Heart right ventricle (tissue), 16 donors: Measurements from ENCODE around the gene LMBR1. TPM values are rescaled to one million over a fixed set of nuclear protein-coding genes. Genes with fewer than 3 reads are reported as not detected.
A peak's percentile ranks its signal among the peaks of the same experiment; 100 is the strongest.
"Not testable (repeated sequence)": the region's sequence is repeated elsewhere in the genome, so short reads cannot be mapped to it uniquely, and the experiment has no call there.

Source experiments
- ATAC-seq, 8 donors: fragments of 200-7000 bp; cut with Tn5 transposase; one replicate each; pipeline ENCODE4 v1.9.1; 2020; ENCODE audit warnings: mild to moderate bottlenecking in 8 of 8, moderate library complexity in 8 of 8, moderate number of reproducible peaks in 1 of 8
- DNase-seq, 2 donors: peaks; one replicate each; pipeline ENCODE4 v3.0.0-alpha.2; 2020
- H3K27ac ChIP-seq, 10 donors: fragments of 200-600 bp; sonication (generic) in 2 of 10; one replicate each; pipeline versions ENCODE4 v1.5.0 to v1.8.0; 2020 to 2022; ENCODE audit warnings: mild to moderate bottlenecking in 3 of 10
- H3K27me3 ChIP-seq, 7 donors: fragments of 200-600 bp; one replicate each; pipeline ENCODE4 v1.8.0; 2021 to 2022; ENCODE audit warnings: mild to moderate bottlenecking in 2 of 7
- H3K36me3 ChIP-seq, 9 donors: fragments of 200-600 bp; sonication (generic) in 1 of 9; one replicate each; pipeline versions ENCODE4 v1.5.0 to v1.8.0; 2020 to 2022; ENCODE audit warnings: mild to moderate bottlenecking in 2 of 9
- H3K4me1 ChIP-seq, 9 donors: fragments of 200-600 bp; sonication (generic) in 1 of 9; one replicate each; pipeline versions ENCODE4 v1.5.0 to v1.8.0; 2020 to 2022; ENCODE audit warnings: mild to moderate bottlenecking in 4 of 9
- H3K4me3 ChIP-seq, 10 donors: fragments of 200-600 bp; sonication (generic) in 2 of 10; one replicate each; pipeline versions ENCODE4 v1.5.0 to v1.8.0; 2020 to 2022; ENCODE audit warnings: mild to moderate bottlenecking in 7 of 10, moderate library complexity in 2 of 10
- H3K9me3 ChIP-seq, 11 donors: fragments of 200-600 bp in 10 of 11; sonication (generic) in 2 of 11; one replicate each; pipeline versions ENCODE4 v1.5.0 to v1.8.0; 2013 to 2022; ENCODE audit warnings: mild to moderate bottlenecking in 2 of 11, control low read depth in 1 of 11, moderate library complexity in 1 of 11
- WGBS, 2 donors: extraction: QIAGEN DNeasy Blood & Tissue Kit; methylation state at CpG; one replicate each; pipeline ENCODE4 v1.1.7; 2013; ENCODE audit warnings: inconsistent platforms in 1 of 2; 5-methylcytosine and 5-hydroxymethylcytosine counted together
- intact Hi-C, 10 donors: fragments of 100-400 bp; cut with DNase I; formaldehyde crosslinking; loops; one replicate each; pipeline versions ENCODE4 v1.11.1 to v1.14.2; 2022
- polyA plus RNA-seq, 2 donors: library from polyadenylated mRNA; stranded (reverse); fragments of 200-250 nt; gene quantifications; one replicate each; pipeline ENCODE4 v1.2.3, GENCODE V29; 2013
- total RNA-seq, 10 donors: library from RNA; stranded (reverse); fragmentation: NEBNext Ultra II Directional in 3 of 10; extraction: Animal tissue kit (Norgen Biotek cat#: 25700) in 3 of 10; gene quantifications; one replicate each; pipeline versions ENCODE4 v1.2.1 to v1.2.4, GENCODE V29; 2021 to 2023
- TF ChIP-seq, protein P1 (sequence below), 9 donors: fragments of 200-600 bp; sonication (generic) in 2 of 9; IDR thresholded peaks; one replicate each; pipeline versions ENCODE4 v1.5.0 to v1.8.0; 2021 to 2022; ENCODE audit warnings: antibody characterized with exemption in 9 of 9, mild to moderate bottlenecking in 5 of 9, moderate library complexity in 1 of 9
- donor health status: Arrhythmogenic right ventricular cardiomyopathy.
- donor health status: ischemic (EF 13 %, LVEDD 7.1; RV severe dilation, severe dysfunction).
- donor health status: healthy with polysubstance abuse.
- donor health status: DM: no; HTN: yes; CAD: no.
- donor health status: DM: no; HTN: no; CAD: no.
- donor health status: ischemic (EF 25% LVEDD 6.9; RV normal size, moderate dysfunction).
- donor health status: ischemic (EF 25% LVEDD 5.7; RV mildly dilated, moderate dysfunction).
- donor health status: healthy.
- donor health status: DM: yes; HTN: yes; CAD: no.
- donor health status: Ischemic cardiomyopathy.
- donor health status: ischemic (EF 35%, LVEDD 5.7; RV mildly dilated, moderate dysfunction).
- donor health status: nonischemic (EF 11% LVEDD 7.7; RV severe dilation, severe dysfunction).
- donor health status: DM: yes; HTN: yes; CAD: no.
- donor health status: PGD.
- donor health status: ischemic (EF 29% LVEDD 5.4; RV normal size, mild dysfunction).
- donor health status: nonischemic (EF 23%, LVEDD 6.1; RV moderate dilation, normal function).

LMBR1 gene
- total and polyA plus RNA-seq, 12 donors, result 9.0 to 45.5 (median 37.5) TPM

DNA sequence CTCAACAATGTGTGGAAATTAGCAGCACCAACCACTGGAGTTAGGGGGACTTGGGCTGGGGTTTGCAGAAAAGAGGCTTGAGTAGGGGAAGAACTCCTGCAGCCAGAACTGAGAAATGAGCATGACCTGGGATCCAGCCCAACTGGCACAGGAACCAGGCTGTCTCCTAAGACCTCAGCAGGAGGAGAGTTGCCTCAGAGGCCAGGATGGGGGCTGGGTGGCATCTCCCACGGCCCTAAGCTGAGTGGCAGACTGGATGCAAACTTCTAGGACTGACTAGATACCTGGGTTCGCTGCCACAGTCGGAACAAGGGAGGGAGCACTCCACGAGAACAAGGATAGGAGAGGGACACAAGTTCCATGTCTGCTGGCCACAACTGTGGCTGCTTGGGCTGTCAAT lies 189.8 kb downstream of the LMBR1 start:
- Histone ChIP-seq H3K27ac (no peak overlapping the region), H3K4me1 (peaks cover 0 to 15% (median 0%) of the 10 kb centered on the region in 9 donors), H3K9me3 (peaks cover 0 to 34% (median 6%) of the 10 kb centered on the region in 11 donors), H3K36me3 (peaks cover 0 to 21% (median 2%) of the 10 kb centered on the region in 9 donors), H3K27me3 (no peaks in the 10 kb centered on the region), H3K4me3 (no peak overlapping the region)
- peak in 3 of 8 donors; percentile 17 to 58 (median 39) for ATAC-seq
- intact Hi-C loops, result no loop called here
- DNase-seq, result no peak
- WGBS, 2 donors, result 82 to 87% methylated on average over 4 of the region's 4 CpGs
- TF ChIP-seq, protein P1, sequence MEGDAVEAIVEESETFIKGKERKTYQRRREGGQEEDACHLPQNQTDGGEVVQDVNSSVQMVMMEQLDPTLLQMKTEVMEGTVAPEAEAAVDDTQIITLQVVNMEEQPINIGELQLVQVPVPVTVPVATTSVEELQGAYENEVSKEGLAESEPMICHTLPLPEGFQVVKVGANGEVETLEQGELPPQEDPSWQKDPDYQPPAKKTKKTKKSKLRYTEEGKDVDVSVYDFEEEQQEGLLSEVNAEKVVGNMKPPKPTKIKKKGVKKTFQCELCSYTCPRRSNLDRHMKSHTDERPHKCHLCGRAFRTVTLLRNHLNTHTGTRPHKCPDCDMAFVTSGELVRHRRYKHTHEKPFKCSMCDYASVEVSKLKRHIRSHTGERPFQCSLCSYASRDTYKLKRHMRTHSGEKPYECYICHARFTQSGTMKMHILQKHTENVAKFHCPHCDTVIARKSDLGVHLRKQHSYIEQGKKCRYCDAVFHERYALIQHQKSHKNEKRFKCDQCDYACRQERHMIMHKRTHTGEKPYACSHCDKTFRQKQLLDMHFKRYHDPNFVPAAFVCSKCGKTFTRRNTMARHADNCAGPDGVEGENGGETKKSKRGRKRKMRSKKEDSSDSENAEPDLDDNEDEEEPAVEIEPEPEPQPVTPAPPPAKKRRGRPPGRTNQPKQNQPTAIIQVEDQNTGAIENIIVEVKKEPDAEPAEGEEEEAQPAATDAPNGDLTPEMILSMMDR (IDR thresholded peaks at IDR 0.05), result no peak

DNA sequence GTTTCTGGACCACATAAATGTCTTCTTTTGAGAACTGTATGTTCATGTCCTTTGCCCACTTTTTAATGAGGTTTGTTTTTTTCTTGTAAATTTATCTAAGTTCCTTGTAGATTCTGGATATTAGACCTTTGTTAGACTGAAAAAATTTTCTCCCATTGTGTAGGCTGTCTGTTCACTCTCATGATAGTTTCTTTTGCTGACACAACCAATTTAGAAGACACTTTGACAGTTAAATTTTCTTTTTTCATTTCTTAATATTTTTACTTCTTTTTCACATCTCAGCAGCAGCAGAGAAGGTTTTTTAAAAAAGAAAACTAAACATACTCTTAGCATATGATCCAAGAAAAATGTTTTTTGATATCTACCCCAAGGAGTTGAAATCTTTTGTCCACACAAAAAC lies 190.6 kb downstream of the LMBR1 start:
- peaks cover 0 to 34% (median 6%) of the 10 kb centered on the region in 11 donors for H3K9me3 ChIP-seq
- H3K4me3 ChIP-seq, result no peak overlapping the region
- intact Hi-C loops, result no loop called here
- TF ChIP-seq, protein P1 (IDR thresholded peaks at IDR 0.05), result no peak
- no peak overlapping the region for H3K27ac ChIP-seq
- H3K4me1 ChIP-seq, result peaks cover 0 to 15% (median 0%) of the 10 kb centered on the region in 9 donors
- no peaks in the 10 kb centered on the region for H3K27me3 ChIP-seq
- no peak for ATAC-seq
- DNase-seq, result no peak
- H3K36me3 ChIP-seq, result peaks cover 0 to 19% (median 3%) of the 10 kb centered on the region in 9 donors

DNA sequence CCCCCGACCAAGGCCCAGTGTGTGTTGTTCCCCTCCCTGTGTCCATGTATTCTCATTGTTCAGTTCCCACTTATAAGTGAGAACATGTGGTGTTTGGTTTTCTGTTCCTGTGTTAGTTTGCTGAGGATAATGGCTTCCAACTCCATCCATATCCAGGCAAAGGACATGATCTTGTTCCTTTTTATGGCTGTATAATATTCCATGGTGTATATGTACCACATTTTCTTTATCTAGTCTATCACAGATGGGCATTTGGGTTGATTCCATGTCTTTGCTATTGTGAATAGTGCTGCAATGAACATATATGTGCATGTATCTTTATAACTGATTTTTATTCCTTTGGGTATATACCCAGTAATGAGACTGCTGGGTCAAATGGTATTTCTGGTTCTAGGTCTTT lies 191.2 kb downstream of the LMBR1 start:
- ATAC-seq, H3K4me3 ChIP-seq, H3K27ac ChIP-seq, intact Hi-C loops, DNase-seq, H3K27me3 ChIP-seq: not testable (repeated sequence)
- peaks cover 0 to 34% (median 10%) of the 10 kb centered on the region in 11 donors for H3K9me3 ChIP-seq
- peaks cover 0 to 15% (median 0%) of the 10 kb centered on the region in 9 donors for H3K4me1 ChIP-seq
- peaks cover 0 to 19% (median 3%) of the 10 kb centered on the region in 9 donors for H3K36me3 ChIP-seq
- 98 to 100% methylated on average over 1 of the region's 1 CpG for WGBS, 2 donors

DNA sequence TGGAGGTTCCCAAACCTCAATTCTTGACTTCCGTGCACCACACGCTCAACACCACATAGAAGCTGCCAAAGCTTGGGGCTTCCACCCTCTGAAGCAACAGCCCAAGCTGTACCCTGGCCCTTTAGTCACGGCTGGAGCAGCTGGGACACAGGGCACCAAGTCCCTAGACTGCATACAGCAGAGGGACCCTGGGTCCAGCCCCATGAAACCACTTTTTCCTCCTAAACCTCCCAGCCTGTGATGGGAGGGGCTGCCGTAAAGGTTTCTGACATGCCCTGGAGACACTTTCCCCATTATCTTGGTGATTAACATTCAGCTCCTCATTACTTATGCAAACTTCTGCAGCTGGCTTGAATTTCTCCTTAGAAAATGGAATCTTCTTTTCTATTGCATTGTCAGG lies 194.5 kb downstream of the LMBR1 start:
- intact Hi-C loops, H3K4me3 ChIP-seq, H3K27ac ChIP-seq, H3K27me3 ChIP-seq, ATAC-seq, DNase-seq, H3K4me1 ChIP-seq: not testable (repeated sequence)
- WGBS, 2 donors, result 98 to 99% methylated on average over 4 of the region's 4 CpGs
- Histone ChIP-seq H3K36me3 (peaks cover 0 to 16% (median 3%) of the 10 kb centered on the region in 9 donors), H3K9me3 (peaks cover 0 to 36% (median 10%) of the 10 kb centered on the region in 11 donors)

DNA sequence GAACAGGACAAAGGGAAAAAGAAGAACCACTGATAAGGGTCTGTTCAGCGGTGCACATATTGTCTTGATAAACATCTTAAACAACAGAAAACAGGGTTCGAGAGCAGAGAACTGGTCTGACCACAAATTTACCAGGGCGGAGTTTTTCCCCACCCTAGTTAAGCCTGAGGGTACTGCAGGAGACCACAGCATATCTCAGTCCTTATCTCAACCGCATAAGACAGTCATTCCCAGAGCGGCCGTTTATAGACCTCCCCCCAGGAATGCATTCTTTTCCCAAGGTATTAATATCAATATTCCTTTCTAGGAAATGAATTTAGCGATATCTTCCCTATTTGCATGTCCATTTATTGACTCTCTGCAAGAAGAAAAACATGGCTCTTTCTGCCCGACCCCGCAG lies 195.7 kb downstream of the LMBR1 start:
- 97 to 98% methylated on average over 9 of the region's 9 CpGs for WGBS, 2 donors
- ATAC-seq, intact Hi-C loops: not testable (repeated sequence)

DNA sequence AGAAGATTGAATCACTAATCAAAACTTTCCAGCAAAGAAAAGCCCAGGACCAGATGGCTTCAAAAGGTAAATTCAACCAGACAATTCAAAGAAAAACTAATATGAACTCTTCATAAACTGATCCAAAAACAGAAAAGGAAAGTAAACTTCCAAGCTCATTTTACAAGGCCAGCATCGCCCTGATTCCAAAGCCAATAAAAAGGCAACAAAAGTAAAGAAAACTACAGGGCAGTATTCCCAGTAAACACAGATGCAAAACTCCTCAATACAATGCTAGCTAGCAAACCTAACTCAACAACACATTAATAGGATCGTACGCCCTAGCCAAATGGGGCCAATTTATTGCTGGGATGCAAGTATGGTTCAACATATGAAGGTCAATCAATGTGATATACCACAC lies 199.4 kb downstream of the LMBR1 start:
- H3K27ac ChIP-seq, result no peak overlapping the region
- H3K4me1 ChIP-seq, result no peaks in the 10 kb centered on the region
- DNase-seq, result no peak
- H3K9me3 ChIP-seq, result peaks cover 0 to 30% (median 10%) of the 10 kb centered on the region in 11 donors
- no peak overlapping the region for H3K4me3 ChIP-seq
- no peaks in the 10 kb centered on the region for H3K27me3 ChIP-seq
- intact Hi-C loops, result no loop called here
- 95 to 97% methylated on average over 3 of the region's 3 CpGs for WGBS, 2 donors
- no peak for ATAC-seq
- TF ChIP-seq, protein P1 (IDR thresholded peaks at IDR 0.05), result no peak
- peaks cover 0 to 5% (median 0%) of the 10 kb centered on the region in 9 donors for H3K36me3 ChIP-seq

More for the DNA sequence above, 195.7 kb downstream of the LMBR1 start:
- H3K27ac ChIP-seq, H3K27me3 ChIP-seq, DNase-seq, H3K4me3 ChIP-seq, H3K4me1 ChIP-seq: not testable (repeated sequence)
- peaks cover 0 to 36% (median 10%) of the 10 kb centered on the region in 11 donors for H3K9me3 ChIP-seq
- H3K36me3 ChIP-seq, result peaks cover 0 to 12% (median 3%) of the 10 kb centered on the region in 9 donors
